Tibial artery (tissue), 4 donors: ENCODE results near the gene ERAL1.
A peak's percentile ranks its signal among the peaks of the same experiment; 100 is the strongest.
"Not testable (repeated sequence)": the region's sequence is repeated elsewhere in the genome, so short reads cannot be mapped to it uniquely, and the experiment has no call there.

Experiments used
- DNase-seq, 2 donors: peaks; one replicate each; pipeline ENCODE4 v3.0.0-alpha.2; 2019
- H3K27ac ChIP-seq, 2 donors: fragments of 200-600 bp; sonication (generic) in 1 of 2; 1 replicate in 1 of 2; 2 replicates in 1 of 2; pipeline ENCODE4 v1.5.1; 2018 to 2019; ENCODE audit warnings: mild to moderate bottlenecking in 1 of 2
- H3K27me3 ChIP-seq, 2 donors: fragments of 200-600 bp; sonication (generic) in 1 of 2; one replicate each; pipeline versions ENCODE4 v1.5.1 to v1.6.0; 2016 to 2019
- H3K36me3 ChIP-seq, 3 donors: fragments of 200-600 bp; sonication (generic) in 2 of 3; one replicate each; pipeline ENCODE4 v1.5.1; 2016 to 2019; ENCODE audit warnings: mild to moderate bottlenecking in 2 of 3
- H3K4me1 ChIP-seq, 4 donors: fragments of 200-600 bp; sonication (generic) in 2 of 4; 1 replicate in 3 of 4; 2 replicates in 1 of 4; pipeline ENCODE4 v1.5.1; 2016 to 2019
- H3K4me3 ChIP-seq, 2 donors: fragments of 200-600 bp; sonication (generic) in 1 of 2; 1 replicate in 1 of 2; 2 replicates in 1 of 2; pipeline ENCODE4 v1.5.1; 2018 to 2019; ENCODE audit warnings: mild to moderate bottlenecking in 2 of 2
- H3K9me3 ChIP-seq, 3 donors: fragments of 200-600 bp; sonication (generic) in 1 of 3; one replicate each; pipeline ENCODE4 v1.5.1; 2016 to 2019
- intact Hi-C: fragments of 100-400 bp; cut with DNase I; formaldehyde crosslinking; loops from one replicate; pipeline ENCODE4 v1.15.0; 2023; ENCODE audit warnings: low total_unique reads
- TF ChIP-seq, protein P1 (sequence below), 2 experiments: fragments of 200-600 bp in 1 of 2; fragments of 450-650 bp in 1 of 2; IDR thresholded peaks; one replicate each; pipeline ENCODE4 v1.5.1; 2017 to 2019; ENCODE audit warnings: antibody characterized with exemption in 2 of 2, mild to moderate bottlenecking in 1 of 2, moderate library complexity in 1 of 2

The ERAL1 gene

DNA sequence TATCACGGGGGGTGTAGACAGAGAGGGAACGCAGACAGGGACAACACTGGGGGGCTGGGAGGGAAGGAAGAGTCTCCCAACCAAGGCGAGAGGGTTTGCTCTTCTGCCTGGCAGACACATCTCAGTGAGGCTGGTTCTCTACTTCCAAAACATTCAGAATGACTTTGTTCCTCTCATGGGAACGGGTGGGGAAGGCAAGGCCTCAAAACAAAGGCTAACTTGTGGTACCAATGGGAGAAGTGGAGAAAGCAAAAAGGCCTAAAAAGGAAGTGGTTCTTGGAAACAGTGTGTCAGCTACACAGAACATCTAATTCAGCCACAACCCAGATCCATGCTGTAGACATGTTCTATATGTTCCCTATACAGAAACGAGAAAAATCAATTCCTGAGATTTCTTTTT lies 35.2 kb downstream of the ERAL1 start:
- peaks cover 0 to 33% (median 28%) of the 10 kb centered on the region in 4 donors for H3K4me1 ChIP-seq
- H3K27me3 ChIP-seq, result no peaks in the 10 kb centered on the region
- intact Hi-C loops, result no loop called here
- H3K4me3 ChIP-seq, result no peak overlapping the region
- TF ChIP-seq, protein P1, sequence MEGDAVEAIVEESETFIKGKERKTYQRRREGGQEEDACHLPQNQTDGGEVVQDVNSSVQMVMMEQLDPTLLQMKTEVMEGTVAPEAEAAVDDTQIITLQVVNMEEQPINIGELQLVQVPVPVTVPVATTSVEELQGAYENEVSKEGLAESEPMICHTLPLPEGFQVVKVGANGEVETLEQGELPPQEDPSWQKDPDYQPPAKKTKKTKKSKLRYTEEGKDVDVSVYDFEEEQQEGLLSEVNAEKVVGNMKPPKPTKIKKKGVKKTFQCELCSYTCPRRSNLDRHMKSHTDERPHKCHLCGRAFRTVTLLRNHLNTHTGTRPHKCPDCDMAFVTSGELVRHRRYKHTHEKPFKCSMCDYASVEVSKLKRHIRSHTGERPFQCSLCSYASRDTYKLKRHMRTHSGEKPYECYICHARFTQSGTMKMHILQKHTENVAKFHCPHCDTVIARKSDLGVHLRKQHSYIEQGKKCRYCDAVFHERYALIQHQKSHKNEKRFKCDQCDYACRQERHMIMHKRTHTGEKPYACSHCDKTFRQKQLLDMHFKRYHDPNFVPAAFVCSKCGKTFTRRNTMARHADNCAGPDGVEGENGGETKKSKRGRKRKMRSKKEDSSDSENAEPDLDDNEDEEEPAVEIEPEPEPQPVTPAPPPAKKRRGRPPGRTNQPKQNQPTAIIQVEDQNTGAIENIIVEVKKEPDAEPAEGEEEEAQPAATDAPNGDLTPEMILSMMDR (IDR thresholded peaks at IDR 0.05), result no peak
- no peak overlapping the region for H3K27ac ChIP-seq
- H3K9me3 ChIP-seq, result no peaks in the 10 kb centered on the region
- peaks cover 13 to 41% (median 29%) of the 10 kb centered on the region in 3 donors for H3K36me3 ChIP-seq
- DNase-seq, result no peak

DNA sequence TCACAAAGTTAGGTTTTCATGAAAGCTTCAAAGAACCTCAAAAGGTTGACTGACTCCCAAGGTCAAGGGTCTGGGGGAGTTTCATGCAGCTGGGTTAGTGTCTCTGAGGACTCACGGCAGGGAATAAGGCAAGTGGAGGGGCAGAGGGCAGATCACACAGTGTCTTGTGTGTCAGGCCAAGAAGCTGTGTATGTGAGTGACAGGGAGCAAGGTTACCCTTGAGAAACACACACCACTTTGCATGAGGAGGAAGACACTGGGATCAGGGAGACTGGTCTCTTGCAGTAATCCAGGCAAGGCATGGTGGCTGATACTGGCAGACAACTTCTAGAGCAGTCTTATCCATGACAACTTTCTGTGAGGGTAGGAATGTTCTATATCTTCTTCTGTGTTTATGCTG lies 36.4 kb downstream of the ERAL1 start:
- DNase-seq, result no peak
- no peaks in the 10 kb centered on the region for H3K27me3 ChIP-seq
- TF ChIP-seq, protein P1 (IDR thresholded peaks at IDR 0.05), result no peak
- H3K4me3 ChIP-seq, result no peak overlapping the region
- intact Hi-C loops, result no loop called here
- H3K4me1 ChIP-seq, result peaks cover 0 to 41% (median 37%) of the 10 kb centered on the region in 4 donors
- H3K36me3 ChIP-seq, result peaks cover 5 to 30% (median 17%) of the 10 kb centered on the region in 3 donors
- no peaks in the 10 kb centered on the region for H3K9me3 ChIP-seq
- no peak overlapping the region for H3K27ac ChIP-seq

DNA sequence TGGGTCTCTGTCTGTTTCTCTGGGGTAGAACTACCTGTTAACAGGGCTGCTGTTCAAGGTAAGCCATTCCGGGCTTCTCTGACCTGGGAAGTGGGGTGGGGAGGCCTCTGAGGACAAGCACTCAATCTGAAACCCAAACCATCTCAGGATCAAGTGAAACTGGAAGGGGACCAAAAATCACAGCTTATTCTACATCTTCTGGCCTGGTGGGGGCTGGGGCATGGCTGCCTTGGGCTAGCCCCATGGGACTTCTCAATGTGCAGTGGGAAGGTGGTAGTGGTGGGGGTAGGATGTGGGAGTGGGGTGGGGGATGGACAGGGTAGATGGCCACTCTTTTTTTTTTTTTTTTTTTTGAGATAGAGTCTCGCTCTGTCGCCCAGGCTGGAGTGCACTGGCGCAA lies 37.2 kb downstream of the ERAL1 start:
- DNase-seq, result no peak
- Histone ChIP-seq H3K27ac (peak overlapping the region in 1 of 2 donors; percentile 50), H3K9me3 (no peaks in the 10 kb centered on the region), H3K4me1 (peaks cover 0 to 45% (median 42%) of the 10 kb centered on the region in 4 donors), H3K4me3 (no peak overlapping the region), H3K27me3 (no peaks in the 10 kb centered on the region), H3K36me3 (peaks cover 0 to 22% (median 10%) of the 10 kb centered on the region in 3 donors)
- intact Hi-C loops, result no loop called here
- TF ChIP-seq, protein P1 (IDR thresholded peaks at IDR 0.05), result no peak

DNA sequence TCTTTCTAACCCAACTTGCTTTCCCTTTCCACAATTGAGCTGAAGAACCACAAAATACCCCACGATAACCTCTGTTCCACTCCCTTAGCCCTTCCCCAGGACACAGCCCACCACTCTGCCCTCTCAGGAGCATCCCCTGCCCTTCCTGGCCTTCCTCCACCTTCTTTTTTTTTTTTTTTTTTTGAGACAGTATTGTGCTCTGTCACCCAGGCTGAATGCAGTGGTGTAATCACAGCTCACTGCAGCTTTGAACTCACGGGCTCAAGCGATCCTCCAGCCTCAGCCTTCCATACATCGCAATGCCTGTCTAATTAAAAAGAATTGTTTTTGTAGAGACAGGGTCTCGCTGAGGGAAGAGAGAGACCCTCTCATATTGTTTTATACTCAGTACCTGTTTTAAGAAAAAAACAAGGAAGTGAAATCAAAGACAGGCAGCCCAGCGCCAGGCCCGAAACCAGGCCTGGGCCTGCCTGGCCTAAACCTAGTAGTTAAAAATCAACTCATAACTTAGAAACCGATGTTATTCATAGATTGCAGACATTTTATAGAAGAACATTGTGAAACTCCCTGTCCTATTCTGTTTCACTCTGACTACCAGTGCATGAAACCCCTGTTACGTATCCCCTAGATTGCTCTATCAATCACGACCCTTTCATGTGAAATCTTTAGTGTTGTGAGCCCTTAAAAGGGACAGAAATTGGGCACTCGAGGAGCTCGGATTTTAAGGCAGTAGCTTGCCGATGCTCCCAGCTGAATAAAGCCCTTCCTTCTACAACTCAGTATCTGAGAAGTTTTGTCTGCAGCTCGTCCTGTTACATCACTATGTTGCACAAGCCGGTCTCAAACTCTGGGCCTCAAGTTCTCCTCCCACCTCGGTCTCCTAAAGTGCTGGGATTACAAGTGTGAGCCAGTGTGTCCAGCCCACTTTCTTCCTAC lies 38.7 kb downstream of the ERAL1 start:
- H3K9me3 ChIP-seq, H3K4me3 ChIP-seq, H3K36me3 ChIP-seq, intact Hi-C loops, H3K27me3 ChIP-seq, DNase-seq: not testable (repeated sequence)
- Histone ChIP-seq H3K4me1 (peaks cover 0 to 54% (median 49%) of the 10 kb centered on the region in 4 donors), H3K27ac (peak overlapping the region; percentile 8 to 50)

DNA sequence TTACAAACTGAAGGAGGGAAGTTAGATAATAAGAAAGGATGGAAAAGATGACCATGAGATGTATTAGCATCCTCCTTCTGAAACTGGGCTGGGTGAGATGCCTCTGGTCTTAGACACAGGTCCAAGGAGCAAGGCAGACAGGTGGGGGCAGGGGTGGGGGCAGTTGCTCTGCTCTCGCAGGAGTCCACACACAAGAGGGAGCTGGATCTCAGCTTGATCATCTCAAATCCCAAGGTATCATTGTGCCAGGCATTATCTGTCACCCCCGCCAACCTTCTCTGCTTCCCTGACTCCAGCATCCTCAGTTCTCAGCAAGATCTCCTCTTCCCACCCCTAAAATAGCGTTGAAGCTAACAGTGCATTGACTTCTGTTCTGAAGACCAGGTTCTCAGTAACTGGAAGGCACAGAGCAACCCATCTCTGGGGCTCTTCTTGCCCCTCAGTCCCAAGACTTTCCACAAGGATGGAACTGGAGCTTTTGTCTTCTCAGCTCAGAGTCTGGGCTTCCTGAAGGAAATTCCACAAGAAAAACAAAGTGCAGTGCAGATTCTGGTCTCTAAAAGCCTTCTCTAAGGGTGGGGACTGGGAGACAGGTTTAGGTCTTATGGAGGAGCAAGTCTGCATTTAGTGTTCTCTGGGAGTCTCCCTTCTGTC lies 41.1 kb downstream of the ERAL1 start:
- peak overlapping the region; percentile 81 to 86 for H3K4me3 ChIP-seq
- intact Hi-C loops, result loop anchor here (5.0 kb wide), 2 partner anchors 84 to 169 kb away; partner anchors contain the start of genes NEK8 and TLCD1
- DNase-seq, result no peak
- H3K27me3 ChIP-seq, result no peaks in the 10 kb centered on the region
- H3K27ac ChIP-seq, result peak overlapping the region; percentile 92 to 94
- peaks cover 0 to 6% (median 0%) of the 10 kb centered on the region in 3 donors for H3K36me3 ChIP-seq
- peaks cover 0 to 60% (median 47%) of the 10 kb centered on the region in 4 donors for H3K4me1 ChIP-seq
- TF ChIP-seq, protein P1 (IDR thresholded peaks at IDR 0.05), result no peak
- H3K9me3 ChIP-seq, result no peaks in the 10 kb centered on the region
